ENCODE data around the gene EBF3. TPM values are rescaled to one million over a fixed set of nuclear protein-coding genes. Genes with fewer than 3 reads are reported as not detected.

EBF3 gene
- total RNA-seq, 1 donor: 31.8 TPM

- H3K9me3 ChIP-seq (ENCODE audit: low read depth, low read length): no peaks in the 10 kb centered on the region
- H3K27me3 ChIP-seq (ENCODE audit: insufficient read depth, low read length): no peaks in the 10 kb centered on the region
- no peak for TF ChIP-seq CTCF (IDR thresholded peaks at IDR 0.05; ENCODE audit: extremely low read depth, low read depth, low read length)
- no peak overlapping the region for H3K4me3 ChIP-seq (ENCODE audit: insufficient read depth, low read length)
- no peak for DNase-seq (ENCODE audit: insufficient read length, low spot score, missing footprints)
- H2AFZ ChIP-seq (ENCODE audit: low read length): no peak overlapping the region
- no peaks in the 10 kb centered on the region for H3K4me1 ChIP-seq (ENCODE audit: insufficient read depth, low read length)
- H3K27ac ChIP-seq (ENCODE audit: low read depth, low read length): no peak overlapping the region
- no peak overlapping the region for H3K4me2 ChIP-seq (ENCODE audit: insufficient read depth, low read length)
- H3K79me2 ChIP-seq (ENCODE audit: insufficient read depth, low read length): no peaks in the 10 kb centered on the region
- H3K36me3 ChIP-seq (ENCODE audit: insufficient read depth, low read length): no peaks in the 10 kb centered on the region
- H4K20me1 ChIP-seq (ENCODE audit: insufficient read depth, low read length): no peaks in the 10 kb centered on the region
Measured at GRCh38 chr10:129809841-129810240, 154.2 kb downstream of the EBF3 start.

- H3K79me2 ChIP-seq (ENCODE audit: insufficient read depth, low read length): no peaks in the 10 kb centered on the region
- H2AFZ ChIP-seq (ENCODE audit: low read length): no peak overlapping the region
- no peaks in the 10 kb centered on the region for H4K20me1 ChIP-seq (ENCODE audit: insufficient read depth, low read length)
- H3K36me3 ChIP-seq (ENCODE audit: insufficient read depth, low read length): no peaks in the 10 kb centered on the region
- no peak overlapping the region for H3K4me2 ChIP-seq (ENCODE audit: insufficient read depth, low read length)
- DNase-seq (ENCODE audit: insufficient read length, low spot score, missing footprints): no peak
- H3K27ac ChIP-seq (ENCODE audit: low read depth, low read length): no peak overlapping the region
- TF ChIP-seq CTCF (IDR thresholded peaks at IDR 0.05; ENCODE audit: extremely low read depth, low read depth, low read length): no peak
- H3K4me3 ChIP-seq (ENCODE audit: insufficient read depth, low read length): no peak overlapping the region
- no peaks in the 10 kb centered on the region for H3K4me1 ChIP-seq (ENCODE audit: insufficient read depth, low read length)
- H3K27me3 ChIP-seq (ENCODE audit: insufficient read depth, low read length): no peaks in the 10 kb centered on the region
- H3K9me3 ChIP-seq (ENCODE audit: low read depth, low read length): no peaks in the 10 kb centered on the region
Measured at GRCh38 chr10:129809431-129809830, 154.6 kb downstream of the EBF3 start.

GRCh38 chr10:129808092-129808983 is 155.7 kb downstream of the EBF3 start:
- Histone ChIP-seq H2AFZ (ENCODE audit: low read length) (no peak overlapping the region), H3K27ac (ENCODE audit: low read depth, low read length) (no peak overlapping the region), H3K4me3 (ENCODE audit: insufficient read depth, low read length) (no peak overlapping the region), H3K9me3 (ENCODE audit: low read depth, low read length) (no peaks in the 10 kb centered on the region), H3K79me2 (ENCODE audit: insufficient read depth, low read length) (no peaks in the 10 kb centered on the region), H4K20me1 (ENCODE audit: insufficient read depth, low read length) (no peaks in the 10 kb centered on the region), H3K36me3 (ENCODE audit: insufficient read depth, low read length) (no peaks in the 10 kb centered on the region), H3K27me3 (ENCODE audit: insufficient read depth, low read length) (no peaks in the 10 kb centered on the region), H3K4me2 (ENCODE audit: insufficient read depth, low read length) (no peak overlapping the region), H3K4me1 (ENCODE audit: insufficient read depth, low read length) (no peaks in the 10 kb centered on the region)
- no peak for DNase-seq (ENCODE audit: insufficient read length, low spot score, missing footprints)
- TF ChIP-seq CTCF (IDR thresholded peaks at IDR 0.05; ENCODE audit: extremely low read depth, low read depth, low read length): no peak

- Histone ChIP-seq H3K27me3 (ENCODE audit: insufficient read depth, low read length) (no peaks in the 10 kb centered on the region), H3K4me1 (ENCODE audit: insufficient read depth, low read length) (no peaks in the 10 kb centered on the region), H3K36me3 (ENCODE audit: insufficient read depth, low read length) (no peaks in the 10 kb centered on the region), H4K20me1 (ENCODE audit: insufficient read depth, low read length) (no peaks in the 10 kb centered on the region), H3K4me2 (ENCODE audit: insufficient read depth, low read length) (no peak overlapping the region), H3K79me2 (ENCODE audit: insufficient read depth, low read length) (no peaks in the 10 kb centered on the region), H3K9me3 (ENCODE audit: low read depth, low read length) (no peaks in the 10 kb centered on the region), H3K27ac (ENCODE audit: low read depth, low read length) (no peak overlapping the region), H3K4me3 (ENCODE audit: insufficient read depth, low read length) (no peak overlapping the region), H2AFZ (ENCODE audit: low read length) (no peak overlapping the region)
- no peak for DNase-seq (ENCODE audit: insufficient read length, low spot score, missing footprints)
- TF ChIP-seq CTCF (IDR thresholded peaks at IDR 0.05; ENCODE audit: extremely low read depth, low read depth, low read length): no peak
Measured at GRCh38 chr10:129807211-129807610, 156.9 kb downstream of the EBF3 start.

Data from osteoblast (primary cell).